HG03039 (cell line): ENCODE data around the gene IFT27.

Experiments used
- ATAC-seq: cut with Tn5 transposase; IDR thresholded peaks from one replicate; pipeline ENCODE4 v1.9.1; 2021; ENCODE audit warnings: mild to moderate bottlenecking, moderate library complexity; ENCODE audit not compliant: unreplicated experiment

Gene IFT27, protein sequence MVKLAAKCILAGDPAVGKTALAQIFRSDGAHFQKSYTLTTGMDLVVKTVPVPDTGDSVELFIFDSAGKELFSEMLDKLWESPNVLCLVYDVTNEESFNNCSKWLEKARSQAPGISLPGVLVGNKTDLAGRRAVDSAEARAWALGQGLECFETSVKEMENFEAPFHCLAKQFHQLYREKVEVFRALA

DNA sequence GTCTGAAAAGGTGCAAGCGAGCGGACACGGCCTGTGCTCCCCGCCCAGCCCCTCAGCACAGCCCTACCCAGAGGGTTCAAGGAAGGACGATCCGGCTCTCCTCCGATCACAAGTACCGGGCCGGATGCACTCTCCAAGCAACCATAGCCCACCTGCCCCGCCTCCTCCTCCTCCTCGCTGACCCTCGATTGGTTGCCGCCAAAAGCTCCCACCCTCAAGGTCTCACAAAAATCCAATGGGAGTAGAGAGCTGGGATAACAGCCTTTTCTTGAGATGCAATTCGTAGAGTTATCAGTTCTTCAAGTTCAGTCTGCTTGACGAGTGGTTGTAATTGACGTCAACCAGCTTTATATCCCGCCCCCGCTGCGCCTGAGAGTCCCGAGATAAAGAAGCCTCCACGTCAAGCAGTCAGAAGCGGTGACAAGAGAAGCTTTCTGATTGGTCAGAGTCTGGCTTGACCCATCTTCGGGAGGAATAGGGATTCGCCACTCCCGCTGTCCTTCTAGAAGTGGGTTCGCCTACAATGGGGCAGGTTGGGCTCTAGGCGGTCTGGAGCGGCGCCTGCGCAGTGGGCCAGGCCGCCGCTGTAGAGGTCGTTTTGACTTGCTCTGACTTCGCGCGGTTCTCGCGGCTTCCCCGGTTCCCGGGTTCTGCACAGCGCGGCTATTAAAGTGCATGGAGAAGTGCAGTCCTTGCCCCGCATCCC, at the start of gene IFT27:
TSS of gene IFT27 (minus strand) at position 156 of the 706 bp plus-strand sequence. CDS start 412 bp downstream, outside the sequence.
- ATAC-seq, result peak; percentile 85

DNA sequence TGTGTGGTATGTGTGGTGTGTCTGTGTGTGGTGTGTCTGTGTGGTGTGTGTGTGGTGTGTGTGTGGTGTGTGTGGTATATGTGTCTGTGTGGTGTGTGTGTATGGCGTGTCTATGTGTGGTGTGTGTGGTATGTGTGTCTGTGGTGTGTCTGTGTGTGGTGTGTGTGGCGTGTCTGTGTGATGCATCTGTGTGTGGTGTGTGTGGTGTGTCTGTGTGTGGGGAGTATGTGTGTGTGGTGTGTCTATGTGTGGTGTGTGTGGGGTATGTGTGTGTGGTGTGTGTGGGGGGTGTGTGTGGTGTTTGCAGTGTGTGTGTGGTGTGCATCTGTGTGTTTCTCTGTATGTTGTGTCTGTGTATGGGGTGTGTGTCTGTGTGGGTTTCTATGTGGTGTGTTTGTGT, 48.7 kb upstream of the IFT27 start:
- ATAC-seq, result no peak

DNA sequence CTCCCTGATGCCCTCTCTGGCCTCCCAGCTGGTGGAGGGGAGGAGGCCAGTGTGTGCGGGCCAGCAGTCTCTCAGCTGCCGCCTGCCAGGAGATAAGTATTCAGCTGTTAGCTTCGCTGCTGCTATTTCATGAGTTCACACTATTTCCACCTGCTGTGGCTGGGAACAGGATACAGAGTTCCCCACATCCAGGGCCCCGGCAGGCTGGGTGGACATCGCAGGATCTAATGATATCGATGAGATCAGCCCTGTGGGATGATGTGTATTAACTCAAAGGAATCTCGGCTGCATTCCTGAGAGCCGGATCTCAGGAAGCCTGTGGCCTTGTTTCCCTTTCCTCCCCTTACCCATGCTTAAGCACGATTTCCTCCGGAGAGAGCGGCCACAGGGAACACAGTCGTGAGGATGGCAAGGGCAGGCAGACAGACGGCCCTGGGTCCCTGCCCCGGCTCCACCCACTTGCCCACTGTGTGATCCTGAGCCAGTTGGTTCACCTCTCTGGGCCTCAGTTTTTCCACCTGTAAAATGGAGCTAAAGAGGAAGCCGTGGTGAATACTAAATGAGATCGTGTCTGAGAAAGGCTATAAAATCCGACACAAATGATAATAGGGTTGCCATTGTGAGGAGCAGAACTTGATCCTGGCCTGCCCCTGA, 47.4 kb upstream of the IFT27 start:
- no peak for ATAC-seq

DNA sequence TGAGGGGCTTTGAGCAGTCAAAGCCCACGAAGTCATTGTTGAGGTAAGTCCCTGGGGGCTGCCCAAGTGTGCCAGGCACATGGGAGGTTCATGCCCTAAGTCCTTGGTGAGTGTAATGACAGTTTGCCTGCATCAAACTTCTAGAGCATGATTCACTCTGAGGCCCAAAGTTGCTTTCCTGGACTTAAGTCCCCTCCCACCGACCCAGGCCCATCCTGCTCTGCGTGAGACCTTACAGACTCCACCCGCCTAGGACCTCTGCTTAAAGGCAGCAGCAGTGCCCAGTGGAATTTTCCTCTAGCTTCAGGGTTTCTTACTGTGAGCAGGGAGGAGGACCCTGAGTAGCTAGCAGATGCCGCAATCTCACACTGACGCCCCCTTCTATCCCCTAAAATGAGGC, 46.7 kb upstream of the IFT27 start:
- ATAC-seq, result no peak

DNA sequence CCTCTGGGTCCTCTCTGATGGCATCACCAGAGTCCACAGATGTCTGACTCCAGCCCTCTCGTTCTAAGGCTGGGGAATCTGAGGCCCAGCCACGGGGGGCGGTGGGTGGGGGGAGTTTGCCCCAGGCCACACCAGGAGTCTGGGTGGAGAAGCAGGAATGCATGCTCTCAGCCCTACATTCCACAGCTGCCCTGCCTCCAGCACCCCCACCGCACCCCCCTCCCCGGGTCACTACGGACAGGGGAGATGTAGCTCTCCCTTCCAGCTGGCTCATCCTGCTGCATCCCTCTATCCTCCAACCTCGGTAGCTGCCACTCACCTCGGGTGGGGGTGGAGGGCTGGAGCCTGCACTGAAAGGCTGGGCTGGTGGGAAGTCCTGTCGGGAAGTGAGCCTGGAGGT, 43.2 kb upstream of the IFT27 start:
- no peak for ATAC-seq

DNA sequence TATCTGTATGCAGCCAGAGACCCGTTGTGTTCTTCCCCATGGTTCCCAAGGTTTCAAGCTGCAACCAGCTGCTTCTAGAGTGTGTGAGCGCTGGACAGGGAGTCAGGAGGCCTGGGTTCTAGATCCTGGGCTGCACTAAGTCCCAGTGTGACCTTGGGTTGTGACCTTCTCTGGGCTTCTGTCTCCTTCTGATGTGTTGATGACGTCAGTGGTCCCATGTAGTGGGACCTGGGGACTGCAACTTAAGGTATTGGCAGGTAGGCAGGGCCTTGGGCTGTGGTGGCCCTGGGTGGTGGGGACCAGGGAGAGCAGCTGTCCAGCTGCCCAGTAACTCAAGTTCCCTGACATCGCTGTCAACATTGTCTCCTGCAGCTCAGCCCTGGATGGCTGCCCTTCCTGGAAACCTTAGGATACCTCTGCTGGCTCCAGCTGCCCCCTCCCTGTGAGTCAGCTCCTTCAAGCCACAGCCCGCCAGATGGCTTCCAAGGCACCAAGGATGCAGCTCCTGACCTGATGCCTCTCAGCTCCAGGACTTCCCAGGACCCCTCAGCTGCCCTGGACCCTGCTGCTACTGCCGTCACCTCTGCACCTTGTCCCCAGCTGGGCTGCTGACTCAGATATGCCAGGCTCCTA, 42.2 kb upstream of the IFT27 start:
- ATAC-seq, result no peak

DNA sequence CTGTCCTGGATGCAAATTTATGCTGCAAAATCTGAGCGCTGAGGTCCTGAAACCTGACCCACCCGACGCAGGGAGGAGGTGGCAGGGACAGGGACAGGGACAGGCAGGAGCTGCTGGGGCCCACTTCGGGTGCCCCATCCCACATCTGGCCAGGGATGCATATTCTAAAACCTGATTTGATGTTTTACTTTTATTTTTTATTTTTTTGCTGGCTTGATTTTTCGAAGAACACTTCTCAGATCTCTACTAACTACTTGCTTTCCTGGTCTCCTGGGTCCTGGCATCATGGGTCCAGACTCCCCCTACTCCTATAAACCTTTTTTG, 41.6 kb upstream of the IFT27 start:
- ATAC-seq, result no peak

DNA sequence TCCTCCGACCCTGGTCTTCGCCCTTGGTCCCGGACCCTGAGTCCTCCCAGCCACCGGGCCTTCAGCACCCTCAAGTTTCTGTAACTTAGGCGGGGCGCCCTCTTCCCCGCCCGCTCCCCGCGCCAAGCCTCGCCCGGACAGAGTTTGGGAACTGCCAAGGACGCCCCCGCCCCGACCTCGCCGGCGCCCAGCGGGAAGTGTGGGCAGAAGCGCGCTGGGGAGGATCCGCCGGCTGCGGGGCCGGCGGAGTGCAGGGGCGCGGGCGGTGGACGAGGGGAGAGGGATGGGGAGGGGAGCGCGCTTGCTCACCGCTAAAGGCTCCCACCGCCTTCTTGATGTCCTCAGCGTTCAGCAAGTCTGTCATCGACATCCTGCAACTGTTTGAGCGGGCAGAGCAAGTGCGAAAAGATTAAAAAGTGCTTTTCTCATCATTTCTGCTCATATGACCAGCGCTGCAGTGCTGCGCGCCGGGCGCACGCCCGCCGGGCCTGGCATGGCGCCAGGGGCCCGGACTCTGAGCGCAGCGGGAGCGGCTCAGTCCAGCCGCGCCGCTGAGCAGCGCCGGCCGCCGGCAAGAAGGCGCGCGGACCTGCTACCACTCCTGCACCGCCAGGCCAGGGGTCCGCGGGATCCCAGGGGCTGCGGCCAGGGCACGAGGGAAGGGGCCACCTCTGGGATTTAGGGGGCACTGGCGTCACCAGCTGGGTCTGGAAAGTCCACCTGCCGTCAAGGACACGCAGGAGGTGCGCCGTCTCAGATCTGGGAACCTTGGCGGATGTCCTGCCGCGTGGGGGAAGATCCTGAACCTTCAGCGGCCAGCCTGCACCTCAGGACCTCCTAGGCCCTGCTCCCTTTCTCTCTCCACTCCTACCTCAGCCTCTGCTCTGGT, 41.0 kb upstream of the IFT27 start, which contains the start of gene PVALB:
TSS of gene PVALB (minus strand) at position 400 of the 889 bp plus-strand sequence. CDS start at position 370, 30 bp downstream.
- no peak for ATAC-seq

DNA sequence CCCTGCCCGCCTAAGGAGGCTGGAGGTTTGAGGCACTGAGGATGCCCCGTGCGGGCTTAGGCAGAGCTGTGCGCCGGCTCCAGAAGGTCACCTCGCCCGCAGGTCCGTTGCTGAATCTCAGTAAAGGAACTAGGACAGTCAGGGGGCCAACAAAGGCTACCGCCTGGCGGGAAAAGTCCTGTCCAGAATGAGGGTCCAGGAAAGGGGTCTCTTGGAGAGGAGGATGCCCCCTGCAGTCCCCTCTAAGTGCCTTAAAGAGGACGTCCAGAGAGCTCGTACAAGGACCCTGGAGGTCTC, 40.4 kb upstream of the IFT27 start:
- no peak for ATAC-seq

DNA sequence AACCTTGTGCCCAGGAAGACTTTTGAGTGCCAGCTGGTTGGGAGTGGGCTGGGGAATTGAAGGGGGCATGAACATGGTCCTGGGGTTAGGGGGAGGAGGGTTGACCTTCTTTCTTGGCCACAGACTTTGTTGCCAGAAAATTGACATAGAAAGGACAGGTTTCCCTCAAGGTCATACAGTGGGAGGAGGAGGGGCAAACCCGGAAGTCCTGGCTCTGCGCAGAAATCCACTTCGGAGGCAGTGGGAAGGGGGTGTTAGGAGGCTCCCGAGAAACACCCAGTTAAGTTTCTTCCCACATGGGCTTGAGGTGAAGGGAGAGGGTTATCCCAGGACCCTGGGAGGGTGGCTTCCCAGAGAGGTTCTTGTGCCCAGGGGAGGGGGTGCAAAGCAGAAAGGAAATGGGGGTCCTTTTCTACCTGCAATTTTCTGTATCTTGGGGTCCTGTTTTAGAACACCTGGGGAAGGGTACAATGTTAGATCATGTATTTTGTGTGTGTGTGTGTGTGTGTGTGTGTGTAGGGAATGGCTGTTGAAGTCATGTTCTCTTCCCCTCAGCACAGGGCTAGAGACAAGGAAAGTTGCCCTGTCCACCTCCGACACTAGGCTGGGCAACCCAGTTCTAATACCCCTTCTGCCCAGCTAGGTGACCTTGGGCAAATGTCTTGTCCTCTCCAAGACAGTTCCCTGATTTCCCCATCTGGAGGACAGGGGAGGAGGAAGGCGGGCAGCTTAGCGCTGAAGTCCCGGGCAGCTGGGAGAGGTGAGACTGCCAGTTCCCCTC, 39.8 kb upstream of the IFT27 start:
- no peak for ATAC-seq

DNA sequence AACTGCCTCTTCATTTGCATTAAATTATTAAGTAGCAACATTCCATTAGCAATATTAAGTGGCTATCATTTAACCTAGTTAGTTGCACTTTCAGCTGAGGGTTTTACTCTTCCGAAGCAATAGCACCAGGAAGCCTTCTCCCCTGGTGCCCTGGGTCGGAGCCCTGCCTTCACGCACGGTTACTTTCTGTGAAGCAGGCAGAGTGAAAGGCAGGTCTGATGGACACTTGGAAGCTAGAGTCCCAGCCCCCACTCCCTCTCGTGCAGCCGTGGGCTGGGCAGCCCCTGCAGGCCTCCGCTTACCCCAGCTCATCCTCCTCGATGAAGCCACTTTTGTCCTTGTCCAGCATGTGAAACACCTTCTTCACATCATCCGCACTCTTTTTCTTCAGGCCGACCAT, 38.9 kb upstream of the IFT27 start:
- ATAC-seq, result no peak

DNA sequence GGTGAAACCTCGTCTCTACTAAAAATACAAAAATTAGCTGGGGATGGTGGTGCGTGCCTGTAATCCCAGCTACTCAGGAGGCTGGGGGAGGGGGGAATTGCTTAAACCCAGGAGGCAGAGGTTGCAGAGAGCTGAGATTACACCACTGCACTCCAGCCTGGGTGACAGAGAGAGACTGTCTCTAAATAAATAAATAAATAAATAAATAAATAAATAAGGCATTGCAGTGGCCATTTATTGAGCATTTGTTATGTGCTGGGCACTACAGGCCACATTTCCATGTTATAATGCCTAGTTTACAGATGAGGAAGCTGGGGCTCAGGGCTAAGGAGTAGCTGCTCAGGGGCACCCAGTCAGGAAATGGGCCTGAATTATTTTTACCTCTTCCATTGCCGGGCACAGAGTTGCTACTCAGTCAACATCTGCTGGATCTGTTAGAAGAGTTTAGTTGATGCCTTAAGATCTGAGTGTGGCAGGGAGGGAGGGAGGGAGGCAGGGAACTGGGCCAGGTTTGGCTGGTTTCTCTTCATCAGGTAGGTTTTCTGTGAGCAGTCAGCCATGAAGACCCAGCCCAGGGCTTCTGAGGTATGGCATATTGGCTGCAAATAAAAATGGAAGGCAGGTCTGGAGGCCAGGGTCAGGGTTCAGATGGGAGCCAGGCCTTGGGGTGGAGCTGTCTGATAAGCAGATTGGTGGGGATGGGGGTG, 35.3 kb upstream of the IFT27 start:
- no peak for ATAC-seq

DNA sequence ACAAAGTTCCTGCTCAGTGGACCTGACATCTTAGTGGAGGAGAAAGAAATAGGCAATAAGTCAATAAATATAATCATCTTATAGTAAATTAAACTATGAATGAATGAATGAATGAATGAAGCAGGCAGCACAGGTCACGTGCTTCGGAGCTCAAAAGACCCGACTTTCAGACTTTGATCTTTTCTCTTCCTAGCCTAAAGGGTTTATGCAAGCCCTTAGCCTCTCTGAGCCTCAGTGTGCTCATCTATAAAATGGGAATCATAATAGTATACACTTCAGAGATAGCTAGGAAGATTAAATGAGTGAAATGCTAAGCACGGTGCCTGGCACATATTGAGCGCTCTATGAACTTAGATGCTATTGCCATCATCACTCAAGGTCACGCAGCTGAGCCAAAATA, 33.4 kb upstream of the IFT27 start:
- ATAC-seq, result no peak

DNA sequence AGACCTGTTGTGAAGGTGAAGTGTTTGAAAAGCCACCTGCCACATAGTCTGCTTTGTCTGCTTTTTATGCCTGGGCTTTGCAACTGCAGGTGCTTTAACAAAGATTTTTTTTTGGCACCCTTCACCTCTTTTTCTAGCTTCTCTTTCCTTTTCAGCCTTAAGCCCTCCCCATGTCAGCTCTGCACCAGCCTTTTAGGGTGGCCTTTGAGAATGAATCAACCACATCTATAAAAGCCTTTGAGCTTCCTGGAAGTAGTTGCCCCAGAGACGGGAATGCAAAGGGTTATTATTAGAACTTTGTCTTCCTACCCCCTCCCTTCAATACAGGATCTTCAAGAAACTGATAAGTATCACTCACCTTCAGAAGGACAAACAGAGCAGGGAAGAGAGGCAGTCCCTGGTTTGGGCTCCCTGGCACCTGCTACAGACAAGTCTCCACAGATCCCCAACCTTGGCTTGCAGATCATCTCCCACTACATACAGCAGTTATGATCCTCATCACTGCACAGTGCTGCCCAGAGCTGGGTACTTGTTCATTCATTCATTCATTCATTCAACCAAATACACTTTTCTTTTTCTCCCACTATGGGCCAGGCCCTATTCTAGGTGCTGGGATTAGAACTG, 32.9 kb upstream of the IFT27 start:
- ATAC-seq, result no peak

DNA sequence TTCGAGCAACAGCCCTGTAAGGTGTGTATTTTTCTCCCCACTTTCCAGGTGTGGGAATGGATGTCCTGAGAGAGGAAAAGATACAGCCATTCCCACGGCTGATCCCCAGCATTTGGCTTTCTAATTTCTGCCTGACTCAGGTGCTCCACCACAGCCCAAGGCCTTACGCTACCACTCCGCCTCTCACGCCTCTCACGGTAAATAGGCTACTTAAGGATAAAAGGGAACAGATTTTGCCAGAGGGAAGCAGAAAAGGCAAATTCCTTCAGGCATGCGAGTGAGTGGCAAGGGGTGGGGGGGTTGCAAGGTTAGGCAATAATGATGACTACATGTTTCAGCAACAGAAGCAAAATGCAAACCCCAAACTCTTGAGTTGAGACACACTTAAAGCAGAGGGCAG, 31.7 kb upstream of the IFT27 start:
- ATAC-seq, result no peak

DNA sequence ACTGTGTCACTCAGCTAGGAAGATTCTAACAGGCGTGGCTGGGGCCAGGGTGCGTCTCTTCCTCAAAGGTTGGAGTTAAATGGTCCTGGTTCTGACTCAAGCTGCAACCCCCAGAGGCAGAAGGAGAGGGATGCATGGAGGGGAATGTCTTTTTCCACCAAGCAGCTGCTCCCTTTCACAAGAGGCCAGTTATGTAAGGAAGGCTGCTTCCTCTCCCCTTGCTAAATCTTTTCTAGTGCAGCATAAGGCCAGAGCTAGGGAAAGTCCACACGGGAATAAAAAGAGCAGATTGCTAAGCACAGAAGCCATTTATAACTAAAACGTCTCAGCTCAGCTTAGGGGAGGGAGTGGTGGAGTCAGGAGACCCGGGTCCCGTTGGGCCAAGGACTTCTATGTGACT, 30.9 kb upstream of the IFT27 start:
- no peak for ATAC-seq

DNA sequence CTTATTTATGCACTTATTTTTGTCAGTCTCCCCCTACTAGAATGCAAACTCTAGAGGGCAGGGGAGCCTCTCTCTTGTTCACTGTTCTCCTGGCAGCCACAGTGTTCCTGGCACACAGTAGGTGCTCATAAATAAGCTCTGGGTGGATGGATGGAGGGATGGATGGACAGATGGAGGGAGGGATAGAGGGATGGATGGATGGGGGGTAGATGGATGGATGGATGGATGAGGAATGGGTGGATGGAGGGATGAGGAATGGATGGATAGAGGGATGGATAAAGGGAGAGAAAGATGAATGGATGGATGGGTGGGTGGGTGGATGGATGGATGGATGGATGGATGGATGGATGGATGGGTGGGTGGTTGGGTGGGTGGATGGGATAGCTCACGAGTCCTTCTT, 27.4 kb upstream of the IFT27 start:
- ATAC-seq, result no peak

DNA sequence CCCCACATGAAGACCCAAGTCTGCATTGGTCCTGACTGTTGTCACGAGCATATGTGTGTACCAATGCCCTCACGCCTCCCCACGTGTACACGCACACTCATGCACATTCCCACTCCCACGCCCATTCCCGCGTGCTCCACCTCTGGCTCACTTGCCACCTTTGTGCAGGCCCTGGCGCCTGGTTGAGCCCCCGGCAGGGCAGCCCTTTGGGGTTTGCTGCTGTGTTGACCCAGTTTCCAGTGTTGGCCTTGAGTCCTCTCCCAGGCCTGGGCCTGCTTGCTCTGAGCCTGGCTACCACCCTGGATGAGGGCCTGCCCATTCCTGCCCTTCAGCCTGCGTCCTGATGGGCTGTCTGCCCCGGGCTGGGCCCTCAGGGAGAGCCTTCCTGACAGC, 22.8 kb upstream of the IFT27 start:
- ATAC-seq, result no peak

DNA sequence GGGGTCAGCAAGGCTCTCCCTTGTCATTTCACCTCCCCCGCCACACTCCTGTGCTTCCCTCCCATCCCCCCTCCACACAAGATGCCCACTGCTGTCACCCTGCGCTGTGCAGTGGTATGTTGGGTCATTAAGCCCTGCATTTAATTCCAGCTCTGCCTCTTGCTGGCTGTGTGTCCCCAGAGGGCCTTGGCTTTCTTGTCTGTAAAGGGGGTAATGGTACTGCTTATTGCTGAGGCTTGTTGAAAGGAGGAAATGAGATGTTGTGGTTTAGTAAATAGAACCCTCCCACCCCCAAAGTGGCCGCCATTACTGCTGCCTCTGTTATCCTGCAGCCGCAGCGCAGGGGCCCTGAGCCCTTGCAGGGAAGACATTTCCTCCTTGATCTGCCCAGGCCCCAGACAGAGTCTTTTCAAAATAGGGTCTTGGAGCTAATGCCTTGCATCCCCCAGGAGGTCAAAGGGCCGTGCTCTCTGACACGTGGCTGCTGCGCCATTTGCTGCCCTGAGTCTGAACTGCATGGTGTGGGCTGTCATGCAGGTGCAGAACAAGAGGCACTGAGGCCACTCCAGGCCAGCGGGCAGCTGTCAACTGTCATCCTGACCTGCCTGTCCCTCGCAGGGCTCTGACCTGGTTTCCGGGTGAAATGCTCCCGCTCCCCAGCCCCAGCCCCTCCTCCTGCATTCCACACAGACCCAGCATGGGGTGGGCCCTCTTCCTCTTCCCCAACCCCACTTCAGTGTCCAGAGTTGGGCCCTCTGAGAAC, 22.2 kb upstream of the IFT27 start:
- ATAC-seq, result no peak
